ENCODE data around the gene ARHGAP22. TPM values are rescaled to one million over a fixed set of nuclear protein-coding genes. Genes with fewer than 3 reads are reported as not detected.

ARHGAP22 gene
- total RNA-seq, 2 experiments from 2014 or later, result not detected

GRCh38 chr10:48400850-48401220 lies 204.0 kb downstream of the ARHGAP22 start:
- ChIA-PET CTCF (no interaction called here), POLR2A (no interaction called here)
- intact Hi-C loops (cut with DNase I, micrococcal nuclease), result no loop called here
- H3K27ac Mint-ChIP-seq, result no peak overlapping the region
- no peak overlapping the region for H3K4me3 Mint-ChIP-seq
- H3K9me3 Mint-ChIP-seq, result no peaks in the 10 kb centered on the region
- no peaks in the 10 kb centered on the region for H3K9me3 ChIP-seq (ENCODE audit: control insufficient read depth in 1 of 2, insufficient read depth in 1 of 2, low read length in 2 of 2)
- H3K27me3 ChIP-seq (ENCODE audit: control insufficient read depth in 1 of 2, insufficient read depth in 2 of 2, low read length in 2 of 2), result no peaks in the 10 kb centered on the region
- H3K36me3 ChIP-seq (ENCODE audit: insufficient read depth, low read length), result peaks cover 3% of the 10 kb centered on the region
- DNase-seq (no peak), ATAC-seq (ENCODE audit: poor library complexity) (no peak)
- TF ChIP-seq CTCF (IDR thresholded peaks at IDR 0.05), result no peak
- H3K27me3 Mint-ChIP-seq, result no peaks in the 10 kb centered on the region
- peaks cover 17% of the 10 kb centered on the region for H3K36me3 Mint-ChIP-seq (ENCODE audit: low read depth)
- no peaks in the 10 kb centered on the region for H3K4me1 ChIP-seq (ENCODE audit: insufficient read depth, low read length)
- H3K4me3 ChIP-seq (ENCODE audit: low read length), result no peak overlapping the region
- peaks cover 28% of the 10 kb centered on the region for H3K4me1 Mint-ChIP-seq (ENCODE audit: low read depth)
- no peak overlapping the region for H3K27ac ChIP-seq (ENCODE audit: low read depth in 1 of 2, low read length in 2 of 2)

GRCh38 chr10:48400129-48400849 lies 204.6 kb downstream of the ARHGAP22 start:
- Mint-ChIP-seq H3K27ac (no peak overlapping the region), H3K36me3 (ENCODE audit: low read depth) (peaks cover 13% of the 10 kb centered on the region), H3K4me3 (no peak overlapping the region), H3K9me3 (no peaks in the 10 kb centered on the region), H3K27me3 (no peaks in the 10 kb centered on the region), H3K4me1 (ENCODE audit: low read depth) (peaks cover 28% of the 10 kb centered on the region)
- ChIA-PET POLR2A (no interaction called here), CTCF (no interaction called here)
- no peaks in the 10 kb centered on the region for H3K27me3 ChIP-seq (ENCODE audit: control insufficient read depth in 1 of 2, insufficient read depth in 2 of 2, low read length in 2 of 2)
- no peak overlapping the region for H3K4me3 ChIP-seq (ENCODE audit: low read length)
- H3K36me3 ChIP-seq (ENCODE audit: insufficient read depth, low read length), result peaks cover 3% of the 10 kb centered on the region
- H3K27ac ChIP-seq (ENCODE audit: low read depth in 1 of 2, low read length in 2 of 2), result no peak overlapping the region
- ATAC-seq (ENCODE audit: poor library complexity), result no peak
- no peaks in the 10 kb centered on the region for H3K9me3 ChIP-seq (ENCODE audit: control insufficient read depth in 1 of 2, insufficient read depth in 1 of 2, low read length in 2 of 2)
- no peak for TF ChIP-seq CTCF (IDR thresholded peaks at IDR 0.05)
- no peak for DNase-seq
- no peaks in the 10 kb centered on the region for H3K4me1 ChIP-seq (ENCODE audit: insufficient read depth, low read length)
- intact Hi-C loops (cut with DNase I, micrococcal nuclease), result no loop called here

- ChIA-PET CTCF (no interaction called here), POLR2A (no interaction called here)
- no peak overlapping the region for H3K4me3 ChIP-seq (ENCODE audit: low read length)
- H3K9me3 ChIP-seq (ENCODE audit: control insufficient read depth in 1 of 2, insufficient read depth in 1 of 2, low read length in 2 of 2), result no peaks in the 10 kb centered on the region
- H3K27me3 ChIP-seq (ENCODE audit: control insufficient read depth in 1 of 2, insufficient read depth in 2 of 2, low read length in 2 of 2), result no peaks in the 10 kb centered on the region
- peaks cover 28% of the 10 kb centered on the region for H3K4me1 Mint-ChIP-seq (ENCODE audit: low read depth)
- no peaks in the 10 kb centered on the region for H3K27me3 Mint-ChIP-seq
- no peak overlapping the region for H3K27ac ChIP-seq (ENCODE audit: low read depth in 1 of 2, low read length in 2 of 2)
- DNase-seq (no peak), ATAC-seq (ENCODE audit: poor library complexity) (no peak)
- no peak for TF ChIP-seq CTCF (IDR thresholded peaks at IDR 0.05)
- H3K36me3 Mint-ChIP-seq (ENCODE audit: low read depth), result peaks cover 10% of the 10 kb centered on the region
- H3K27ac Mint-ChIP-seq, result no peak overlapping the region
- no peaks in the 10 kb centered on the region for H3K9me3 Mint-ChIP-seq
- H3K4me3 Mint-ChIP-seq, result no peak overlapping the region
- peaks cover under 1% of the 10 kb centered on the region for H3K36me3 ChIP-seq (ENCODE audit: insufficient read depth, low read length)
- no peaks in the 10 kb centered on the region for H3K4me1 ChIP-seq (ENCODE audit: insufficient read depth, low read length)
- intact Hi-C loops (cut with DNase I, micrococcal nuclease), result no loop called here
Observed at GRCh38 chr10:48399551-48399950, 205.3 kb downstream of the ARHGAP22 start.
